ENCODE measurements around the gene VASH1. TPM values are rescaled to one million over a fixed set of nuclear protein-coding genes. Genes with fewer than 3 reads are reported as not detected.
"Not testable (repeated sequence)": the region's sequence is repeated elsewhere in the genome, so short reads cannot be mapped to it uniquely, and the experiment has no call there.

VASH1 gene
- total and polyA plus RNA-seq, 7 donors, result 3.0 to 13.0 (median 3.7) TPM

- Histone ChIP-seq H3K36me3 (no peaks in the 10 kb centered on the region), H3K27ac (peak overlapping the region in 2 of 4 donors; percentile 18 to 51), H3K4me3 (no peak overlapping the region), H3K4me1 (no peaks in the 10 kb centered on the region), H3K9me3 (no peaks in the 10 kb centered on the region), H3K27me3 (peaks cover 0 to 9% (median 0%) of the 10 kb centered on the region in 3 donors)
- DNase-seq, result no peak
- intact Hi-C loops (cut with DNase I), result no loop called here
- WGBS, 2 donors, result 63 to 72% methylated on average over 4 of the region's 4 CpGs
- no peak for TF ChIP-seq POLR2AphosphoS5 (IDR thresholded peaks at IDR 0.05)
- TF ChIP-seq EP300 (IDR thresholded peaks at IDR 0.05), result no peak
- no peak for TF ChIP-seq POLR2A (IDR thresholded peaks at IDR 0.05)
- TF ChIP-seq CTCF (IDR thresholded peaks at IDR 0.05), result no peak
These were observed 33.9 kb upstream of the VASH1 start for GRCh38 chr14:76727384-76727783.

GRCh38 chr14:76727901-76728300, 33.4 kb upstream of the VASH1 start:
- Histone ChIP-seq H3K9me3 (no peaks in the 10 kb centered on the region), H3K4me3 (no peak overlapping the region), H3K4me1 (no peaks in the 10 kb centered on the region), H3K36me3 (no peaks in the 10 kb centered on the region), H3K27me3 (peaks cover 0 to 5% (median 0%) of the 10 kb centered on the region in 3 donors), H3K27ac (no peak overlapping the region)
- intact Hi-C loops (cut with DNase I), result no loop called here
- no peak for TF ChIP-seq POLR2A (IDR thresholded peaks at IDR 0.05)
- no peak for TF ChIP-seq EP300 (IDR thresholded peaks at IDR 0.05)
- no peak for TF ChIP-seq CTCF (IDR thresholded peaks at IDR 0.05)
- no peak for TF ChIP-seq POLR2AphosphoS5 (IDR thresholded peaks at IDR 0.05)
- WGBS, 2 donors, result 33 to 40% methylated on average over 1 of the region's 1 CpG
- DNase-seq, result no peak

- DNase-seq, result no peak
- Histone ChIP-seq H3K27me3 (no peaks in the 10 kb centered on the region), H3K4me3 (no peak overlapping the region), H3K36me3 (no peaks in the 10 kb centered on the region), H3K4me1 (no peaks in the 10 kb centered on the region), H3K9me3 (no peaks in the 10 kb centered on the region), H3K27ac (no peak overlapping the region)
- WGBS, 2 donors, result 88 to 89% methylated on average over 2 of the region's 2 CpGs
- TF ChIP-seq POLR2AphosphoS5 (IDR thresholded peaks at IDR 0.05), result no peak
- TF ChIP-seq POLR2A (IDR thresholded peaks at IDR 0.05), result no peak
- no peak for TF ChIP-seq CTCF (IDR thresholded peaks at IDR 0.05)
- no peak for TF ChIP-seq EP300 (IDR thresholded peaks at IDR 0.05)
- intact Hi-C loops (cut with DNase I), result no loop called here
These were observed 32.0 kb upstream of the VASH1 start for GRCh38 chr14:76729258-76729657.

GRCh38 chr14:76729953-76730505, 31.2 kb upstream of the VASH1 start:
- H3K36me3 ChIP-seq, result no peaks in the 10 kb centered on the region
- intact Hi-C loops (cut with DNase I), result no loop called here
- no peaks in the 10 kb centered on the region for H3K9me3 ChIP-seq
- H3K27me3 ChIP-seq, result no peaks in the 10 kb centered on the region
- no peak overlapping the region for H3K4me3 ChIP-seq
- no peak for DNase-seq
- no peak overlapping the region for H3K27ac ChIP-seq
- 39 to 52% methylated on average over 1 of the region's 1 CpG for WGBS, 2 donors
- TF ChIP-seq EP300 (IDR thresholded peaks at IDR 0.05) (no peak), POLR2AphosphoS5 (IDR thresholded peaks at IDR 0.05) (no peak), POLR2A (IDR thresholded peaks at IDR 0.05) (no peak), CTCF (IDR thresholded peaks at IDR 0.05) (no peak)
- H3K4me1 ChIP-seq, result no peaks in the 10 kb centered on the region

GRCh38 chr14:76734501-76734900, 26.8 kb upstream of the VASH1 start:
- DNase-seq; intact Hi-C loops (cut with DNase I); H3K9me3 ChIP-seq; H3K27ac ChIP-seq; H3K4me1 ChIP-seq; H3K4me3 ChIP-seq; H3K36me3 ChIP-seq; H3K27me3 ChIP-seq: not testable (repeated sequence)
- WGBS, 2 donors, result 93 to 94% methylated on average over 31 of the region's 31 CpGs

All from sigmoid colon (tissue), 7 donors.